ENCODE measurements around the gene DNAH17.

DNAH17 gene

DNA sequence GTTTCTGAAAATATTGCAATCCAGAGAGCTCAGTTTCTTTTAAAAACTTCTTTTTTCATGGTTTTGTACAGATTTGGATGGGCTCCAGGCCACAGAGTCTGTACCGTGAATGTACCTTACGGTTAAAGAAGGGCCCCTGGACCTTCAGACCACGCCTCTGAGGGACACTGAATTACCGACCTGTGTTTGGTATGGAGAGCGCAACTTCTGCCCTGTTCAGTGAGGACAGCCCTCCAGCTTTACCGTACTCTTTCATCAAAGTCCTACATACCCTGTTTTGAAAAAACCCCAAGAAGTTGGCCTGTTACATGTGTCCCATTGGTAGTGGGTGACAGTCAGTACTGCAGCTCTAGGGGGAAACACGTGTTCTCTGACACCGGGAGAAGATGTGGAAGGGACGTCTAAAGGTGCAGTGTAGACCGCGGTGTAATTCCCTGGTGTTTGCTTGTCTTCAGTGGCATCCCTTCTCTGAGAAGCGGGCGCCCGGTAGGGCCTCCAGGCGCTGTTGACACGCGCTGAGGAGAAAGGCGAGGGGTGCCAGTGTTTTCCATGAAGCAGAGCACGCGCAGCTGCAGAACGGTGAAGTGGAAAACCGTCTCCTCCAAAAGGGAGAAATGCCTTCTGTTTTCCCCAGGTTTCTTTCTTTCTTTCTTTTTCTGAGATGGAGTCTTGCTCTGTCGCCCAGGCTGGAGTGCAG is 192.6 kb downstream of the DNAH17 start:
- no peak for DNase-seq

DNA sequence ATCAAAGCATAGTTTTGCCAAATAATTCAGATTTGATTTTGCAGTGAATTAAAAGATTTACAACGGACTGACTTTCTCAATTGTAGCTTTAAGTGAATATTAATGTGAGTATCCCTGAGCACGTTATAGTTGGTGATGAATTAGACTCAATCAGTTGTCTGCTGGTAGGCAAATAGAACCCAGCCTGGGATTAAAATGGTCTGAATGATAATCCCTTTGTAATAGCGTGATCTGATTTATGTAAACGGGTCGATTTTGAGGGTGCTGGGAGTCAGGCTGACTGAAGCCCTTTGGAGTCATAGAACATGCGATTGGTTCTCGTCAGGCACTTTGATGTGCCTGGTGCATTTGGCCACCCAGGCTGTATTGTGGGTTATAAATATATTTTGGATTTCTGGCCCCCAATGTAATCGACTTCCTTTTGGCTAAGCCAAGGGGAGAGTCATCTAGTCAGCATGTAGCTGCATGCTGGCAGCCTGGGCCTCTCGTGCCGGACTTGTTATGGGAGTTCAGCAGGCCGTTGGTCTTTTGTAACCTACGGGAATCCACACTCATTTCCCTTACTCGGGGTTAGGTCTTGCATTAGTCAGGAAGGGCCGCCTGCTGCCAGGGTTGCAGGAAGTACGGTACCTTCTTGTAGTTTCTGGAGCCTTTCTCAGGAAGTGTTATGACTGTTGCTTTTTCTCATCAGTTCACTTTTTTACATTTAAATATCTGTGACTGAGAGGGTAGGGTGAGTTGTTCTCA is 193.3 kb downstream of the DNAH17 start:
- DNase-seq: no peak

DNA sequence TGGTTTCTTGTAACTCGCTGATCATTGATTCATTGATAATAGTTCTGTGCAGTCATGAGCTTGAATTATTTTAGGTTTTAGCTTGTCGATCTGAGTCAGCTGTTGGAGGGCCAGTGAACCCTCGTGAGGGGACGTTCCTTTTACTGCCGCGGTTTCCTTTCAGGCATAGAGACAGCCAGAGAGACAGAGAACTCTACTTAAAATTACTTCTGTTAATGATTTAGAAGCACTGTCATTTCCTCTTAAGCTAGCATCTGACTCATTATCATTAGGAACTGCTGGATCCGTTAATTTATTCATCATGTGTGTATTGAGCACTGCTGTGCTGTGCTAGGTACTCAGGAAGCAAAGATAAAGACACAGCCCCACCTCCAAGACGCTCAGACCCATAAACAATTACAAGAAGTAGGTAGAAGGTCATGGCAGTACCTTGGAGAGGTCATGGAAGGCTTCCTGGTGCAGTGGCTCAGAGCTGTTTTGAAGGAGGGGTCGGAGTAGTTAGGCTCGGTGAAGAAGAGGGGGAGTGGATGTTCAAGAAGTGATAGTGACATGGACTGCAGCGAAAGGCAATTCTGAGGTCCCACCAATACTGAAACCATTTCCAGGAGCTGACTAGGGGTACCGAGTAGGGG is 195.5 kb downstream of the DNAH17 start:
- no peak for DNase-seq

DNA sequence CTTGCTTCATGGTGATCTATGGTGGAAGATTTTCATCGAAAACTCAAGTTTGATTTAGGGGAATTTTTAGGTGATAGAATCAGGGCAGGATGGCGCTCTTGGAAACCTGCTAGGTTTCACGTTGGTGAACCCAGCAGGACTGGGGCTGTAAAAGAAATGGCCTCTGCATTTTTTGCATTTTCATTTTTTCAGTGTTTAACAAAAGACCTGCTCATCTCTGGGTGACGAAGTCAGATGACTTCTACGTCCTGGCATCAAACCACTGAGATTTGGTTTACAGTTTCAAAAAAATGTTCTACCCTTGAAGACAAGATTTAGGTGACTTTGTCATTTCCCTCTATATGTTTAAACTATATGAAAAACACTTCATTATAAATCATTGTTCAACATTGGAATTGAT is 196.8 kb downstream of the DNAH17 start:
- no peak for DNase-seq

DNA sequence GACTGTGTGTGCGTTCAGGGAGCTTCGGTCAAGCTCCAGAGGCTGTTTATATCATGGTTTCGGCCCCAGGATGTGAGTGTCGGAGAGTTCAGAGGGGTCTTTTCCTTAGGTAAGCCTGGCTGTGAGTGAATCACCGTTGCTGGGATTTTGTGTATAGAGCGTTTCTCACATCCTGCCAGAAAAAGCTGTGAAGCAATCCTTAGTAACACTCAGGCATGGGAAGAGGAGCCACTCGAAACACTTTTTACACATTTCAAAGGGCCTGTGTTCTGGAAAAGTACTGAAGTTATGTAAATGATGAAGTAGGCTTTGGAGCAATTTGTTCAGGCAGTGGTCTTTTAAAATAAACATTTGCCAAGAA is 198.1 kb downstream of the DNAH17 start:
- DNase-seq: no peak

DNA sequence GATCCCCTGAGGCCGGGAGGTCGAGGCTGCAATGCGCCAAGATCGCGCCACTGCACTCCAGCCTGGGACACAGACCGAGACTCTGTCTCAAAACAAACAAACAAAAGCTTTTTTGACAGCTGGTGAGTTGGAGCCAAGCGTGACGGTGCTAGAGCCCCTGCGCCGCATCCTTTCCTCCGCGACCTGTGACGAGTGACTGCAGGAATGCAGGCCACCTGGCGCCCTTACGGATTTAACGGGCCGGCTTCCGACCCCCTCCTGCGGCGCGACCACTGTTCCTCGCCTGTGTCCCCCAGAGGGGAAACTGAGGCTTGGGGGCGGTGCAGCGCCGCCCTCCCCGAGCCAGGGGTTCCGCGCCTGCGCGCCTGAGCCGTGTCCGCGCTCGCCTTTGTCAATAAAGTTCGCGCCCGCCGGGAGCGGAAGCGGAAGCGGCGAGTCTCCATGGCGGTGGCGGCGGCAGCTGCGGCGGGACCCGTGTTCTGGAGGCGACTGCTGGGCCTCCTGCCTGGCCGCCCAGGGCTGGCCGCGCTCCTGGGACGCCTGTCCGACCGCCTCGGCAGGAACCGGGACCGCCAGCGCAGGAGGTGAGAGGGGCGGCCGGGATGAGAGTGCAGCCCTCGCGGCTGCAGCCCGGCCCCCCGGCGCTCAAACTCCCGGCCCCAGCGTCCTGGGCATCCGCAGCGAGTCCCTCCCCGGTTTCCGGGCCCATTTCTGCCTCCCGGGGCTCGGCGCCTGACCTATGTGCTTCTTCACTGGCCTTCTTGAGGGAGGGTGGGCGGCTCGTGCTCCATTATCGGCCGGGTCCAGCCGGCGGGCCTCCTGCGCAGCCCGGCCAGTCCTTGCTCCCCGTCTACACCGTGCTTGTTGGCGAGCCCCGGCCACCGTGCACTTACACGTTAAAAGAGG is 198.7 kb downstream of the DNAH17 start, which contains the start of gene PGS1:
PGS1 (plus strand) TSS at position 425 of the 906 bp plus-strand sequence; CDS start at position 442, 17 bp downstream.
- DNase-seq: peak; percentile 18

DNA sequence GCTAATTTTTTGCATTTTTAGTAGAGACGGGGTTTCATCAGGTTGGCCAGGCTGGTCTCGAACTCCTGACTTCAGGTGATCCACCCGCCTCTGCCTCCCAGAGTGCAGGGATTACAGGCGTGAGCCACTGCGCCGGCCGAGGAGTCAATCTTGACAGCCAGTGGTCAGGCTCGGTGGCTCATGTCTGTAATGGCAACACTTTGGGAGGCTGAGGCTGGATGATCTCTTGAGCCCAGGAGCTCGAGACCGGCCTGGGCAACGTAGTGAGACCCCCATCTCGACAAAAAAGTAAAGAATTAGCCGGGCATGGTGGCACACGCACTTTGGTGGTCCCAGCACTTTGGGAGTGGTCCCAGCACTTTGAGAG is 199.4 kb downstream of the DNAH17 start:
- no peak for DNase-seq

DNA sequence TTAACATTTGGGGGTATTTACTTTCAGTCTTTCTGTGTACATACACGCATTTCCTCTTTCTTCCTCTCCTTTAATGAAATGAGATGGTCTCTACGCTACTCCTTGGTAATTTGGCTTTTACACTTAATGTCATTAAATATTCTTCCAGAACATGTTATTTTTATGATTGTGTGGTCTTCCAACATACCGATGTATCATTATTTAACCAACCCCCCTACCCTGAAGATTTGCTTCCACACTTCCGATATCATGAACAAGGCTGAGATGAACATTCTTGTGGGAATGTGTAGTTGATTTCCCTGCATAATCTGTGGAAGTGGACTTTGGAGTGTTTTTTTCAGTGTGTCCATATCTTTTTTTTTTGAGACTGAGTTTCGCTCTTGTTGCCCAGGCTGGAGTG is 201.0 kb downstream of the DNAH17 start:
- no peak for DNase-seq

DNA sequence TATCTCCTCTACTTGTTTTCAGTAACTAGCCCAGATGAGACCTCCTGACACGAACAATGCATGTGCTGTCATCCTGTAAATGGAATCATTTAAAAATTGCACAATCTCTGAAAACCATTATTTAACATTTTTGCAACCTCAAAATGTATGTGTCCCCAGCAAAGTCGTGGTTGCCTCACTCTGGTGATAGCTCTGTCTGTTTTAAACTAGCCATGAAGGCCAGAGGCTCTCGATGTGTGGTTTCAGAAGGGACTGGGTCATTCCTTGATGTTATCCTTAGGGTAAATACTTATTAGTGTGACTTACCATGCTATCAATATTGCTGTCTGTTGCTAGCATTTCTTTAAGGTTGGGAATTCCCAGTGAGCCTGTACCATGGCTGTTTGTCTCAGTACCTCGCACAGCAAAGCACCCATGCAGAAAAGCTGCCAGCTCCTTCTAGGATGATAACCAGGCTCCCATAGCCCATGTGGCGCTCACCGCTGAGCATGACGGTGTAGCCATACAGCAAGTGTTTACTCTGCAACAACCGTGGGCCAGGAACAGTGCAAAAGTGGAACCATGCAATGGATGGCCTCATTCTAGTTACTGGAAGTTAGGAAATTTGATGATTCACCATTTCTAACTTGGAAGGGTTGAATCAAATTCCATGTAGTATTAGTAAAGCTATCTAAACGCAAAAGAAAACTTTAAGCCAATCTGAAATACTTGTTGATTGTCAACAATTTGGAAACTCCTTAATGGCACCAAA is 201.6 kb downstream of the DNAH17 start:
- DNase-seq: no peak

DNA sequence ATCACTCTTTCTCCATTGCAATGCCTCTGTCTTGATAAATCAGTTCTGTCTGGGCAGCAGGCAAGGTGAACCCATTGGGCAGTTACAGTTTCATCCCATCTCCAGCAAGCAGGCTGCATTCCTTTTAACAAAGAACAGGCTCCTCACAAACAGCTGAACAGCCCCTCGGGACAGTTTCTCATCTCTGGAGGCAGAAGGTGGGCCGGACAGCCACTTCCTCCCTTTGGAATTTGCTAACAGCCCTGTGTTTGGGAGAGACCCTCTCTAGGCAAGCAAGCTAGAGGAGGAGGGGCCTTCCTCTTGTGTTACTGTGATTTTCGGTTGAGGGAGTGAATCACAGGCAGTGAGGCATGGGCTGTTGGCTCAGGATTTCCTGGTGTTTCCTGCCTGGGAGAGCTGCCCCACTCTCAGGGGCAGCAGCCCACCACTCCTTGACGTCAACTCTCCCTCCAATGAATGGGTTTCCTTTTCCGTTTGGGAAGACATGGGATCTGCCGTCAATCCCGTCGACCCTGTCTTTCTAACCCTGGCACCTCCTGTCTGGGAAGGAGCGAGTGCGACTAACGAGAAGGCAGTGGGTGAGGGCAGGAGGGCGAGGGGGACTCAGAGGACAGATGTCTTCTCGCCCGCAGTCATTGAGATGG is 202.4 kb downstream of the DNAH17 start:
- no peak for DNase-seq

DNA sequence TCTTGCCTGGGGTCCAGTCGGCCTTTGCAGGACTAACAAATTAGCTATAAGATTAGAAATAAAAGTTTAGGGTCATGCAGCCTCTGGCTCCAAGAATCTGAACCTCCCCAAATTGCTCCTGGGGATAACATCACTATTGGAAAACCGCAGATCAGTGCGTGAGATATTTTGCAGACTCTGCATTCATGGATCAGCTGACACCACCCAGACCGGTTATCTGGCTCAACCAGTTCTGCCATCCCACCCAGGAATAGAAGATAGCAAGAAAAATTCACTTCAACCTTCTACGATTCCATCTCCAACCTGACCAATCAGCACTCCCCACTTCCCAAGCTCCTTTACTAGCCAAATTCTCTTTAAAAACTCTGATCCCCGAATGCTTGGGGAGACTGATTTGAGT is 203.0 kb downstream of the DNAH17 start:
- DNase-seq: no peak

All from NCI-H748 treated with DMSO at 0.1 percent for 48 hours (cell line).